Memory B cell (primary cell): Measurements from ENCODE around the gene IZUMO4.

Experiments used
- ATAC-seq: fragments of 150-1000 bp; cut with Tn5 transposase; 2 replicates; pipeline ENCODE4 v1.10.0; 2021; ENCODE audit warnings: low read depth, mild to moderate bottlenecking, moderate library complexity
- DNase-seq, 2 donors: peaks; one replicate each; pipeline ENCODE4 v3.0.0; 2022; ENCODE audit warnings: low spot score in 2 of 2
- H3K27ac Mint-ChIP-seq: one replicate; pipeline ENCODE4 v1.8.0; 2022; ENCODE audit warnings: mild to moderate bottlenecking, moderate library complexity, mixed read lengths
- H3K27me3 Mint-ChIP-seq: one replicate; pipeline ENCODE4 v1.8.0; 2022; ENCODE audit warnings: mixed read lengths
- H3K36me3 Mint-ChIP-seq: one replicate; pipeline ENCODE4 v1.8.0; 2022; ENCODE audit warnings: mild to moderate bottlenecking, mixed read lengths
- H3K4me1 Mint-ChIP-seq: one replicate; pipeline ENCODE4 v1.8.0; 2022; ENCODE audit warnings: mixed read lengths
- H3K4me3 Mint-ChIP-seq: one replicate; pipeline ENCODE4 v1.8.0; 2022; ENCODE audit warnings: mild to moderate bottlenecking, moderate library complexity, mixed read lengths
- H3K9me3 Mint-ChIP-seq: one replicate; pipeline ENCODE4 v1.8.0; 2022; ENCODE audit warnings: mixed read lengths

Gene IZUMO4

DNA sequence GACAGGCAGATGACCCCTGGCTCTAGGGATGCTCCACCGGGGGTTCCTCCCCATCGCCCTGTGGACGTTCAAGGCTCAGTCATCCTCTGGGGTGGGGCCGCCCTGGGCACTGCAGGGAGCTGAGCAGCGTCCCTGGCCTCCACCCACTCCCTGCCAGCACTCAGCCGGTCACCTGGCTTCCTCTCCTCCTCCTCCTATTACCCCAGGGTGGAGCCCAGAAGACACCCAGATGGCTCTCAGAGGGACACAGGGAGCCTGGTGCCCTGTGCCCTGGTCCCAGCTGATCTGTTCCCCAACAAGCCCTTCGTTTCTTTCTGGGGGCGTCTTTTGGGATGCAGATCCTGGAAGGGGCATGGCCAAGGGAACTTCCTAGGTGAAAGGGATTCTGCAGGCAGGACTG lies 42.0 kb upstream of the IZUMO4 start:
- peaks cover 3% of the 10 kb centered on the region for H3K36me3 Mint-ChIP-seq
- peak overlapping the region; percentile 99 for H3K27ac Mint-ChIP-seq
- H3K4me3 Mint-ChIP-seq = peak overlapping the region; percentile 14
- no peak for DNase-seq
- no peaks in the 10 kb centered on the region for H3K27me3 Mint-ChIP-seq
- no peak for ATAC-seq
- no peaks in the 10 kb centered on the region for H3K9me3 Mint-ChIP-seq
- peaks cover 35% of the 10 kb centered on the region for H3K4me1 Mint-ChIP-seq

- H3K27me3 Mint-ChIP-seq = no peaks in the 10 kb centered on the region
- peak overlapping the region; percentile 99 for H3K27ac Mint-ChIP-seq
- H3K4me3 Mint-ChIP-seq = peak overlapping the region; percentile 68
- H3K9me3 Mint-ChIP-seq = no peaks in the 10 kb centered on the region
- peaks cover 40% of the 10 kb centered on the region for H3K4me1 Mint-ChIP-seq
- ATAC-seq (no peak), DNase-seq (no peak)
- no peaks in the 10 kb centered on the region for H3K36me3 Mint-ChIP-seq
These were observed 40.5 kb upstream of the IZUMO4 start for GRCh38 chr19:2055931-2056836.

DNA sequence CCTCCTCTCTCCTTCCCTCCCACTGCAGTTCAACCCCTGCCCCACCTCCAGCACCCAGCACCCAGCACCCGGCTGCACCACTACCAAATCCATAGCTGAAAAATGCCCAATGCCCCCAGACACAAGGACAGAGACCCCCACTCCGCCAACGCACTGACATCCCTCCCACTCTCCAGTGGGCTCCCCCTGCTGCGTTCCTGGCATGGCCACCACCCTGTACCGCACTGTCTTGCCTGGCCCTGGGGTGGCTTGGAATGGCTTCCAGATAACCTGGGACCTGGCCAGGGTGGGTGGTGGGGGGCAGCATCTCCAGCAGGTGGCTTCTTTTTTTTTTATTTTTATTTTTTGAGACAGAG lies 39.9 kb upstream of the IZUMO4 start:
- DNase-seq (no peak), ATAC-seq (no peak)
- Mint-ChIP-seq H3K9me3 (no peaks in the 10 kb centered on the region), H3K27ac (peak overlapping the region; percentile 99), H3K4me1 (peaks cover 36% of the 10 kb centered on the region), H3K36me3 (no peaks in the 10 kb centered on the region), H3K27me3 (no peaks in the 10 kb centered on the region), H3K4me3 (peak overlapping the region; percentile 68)

DNA sequence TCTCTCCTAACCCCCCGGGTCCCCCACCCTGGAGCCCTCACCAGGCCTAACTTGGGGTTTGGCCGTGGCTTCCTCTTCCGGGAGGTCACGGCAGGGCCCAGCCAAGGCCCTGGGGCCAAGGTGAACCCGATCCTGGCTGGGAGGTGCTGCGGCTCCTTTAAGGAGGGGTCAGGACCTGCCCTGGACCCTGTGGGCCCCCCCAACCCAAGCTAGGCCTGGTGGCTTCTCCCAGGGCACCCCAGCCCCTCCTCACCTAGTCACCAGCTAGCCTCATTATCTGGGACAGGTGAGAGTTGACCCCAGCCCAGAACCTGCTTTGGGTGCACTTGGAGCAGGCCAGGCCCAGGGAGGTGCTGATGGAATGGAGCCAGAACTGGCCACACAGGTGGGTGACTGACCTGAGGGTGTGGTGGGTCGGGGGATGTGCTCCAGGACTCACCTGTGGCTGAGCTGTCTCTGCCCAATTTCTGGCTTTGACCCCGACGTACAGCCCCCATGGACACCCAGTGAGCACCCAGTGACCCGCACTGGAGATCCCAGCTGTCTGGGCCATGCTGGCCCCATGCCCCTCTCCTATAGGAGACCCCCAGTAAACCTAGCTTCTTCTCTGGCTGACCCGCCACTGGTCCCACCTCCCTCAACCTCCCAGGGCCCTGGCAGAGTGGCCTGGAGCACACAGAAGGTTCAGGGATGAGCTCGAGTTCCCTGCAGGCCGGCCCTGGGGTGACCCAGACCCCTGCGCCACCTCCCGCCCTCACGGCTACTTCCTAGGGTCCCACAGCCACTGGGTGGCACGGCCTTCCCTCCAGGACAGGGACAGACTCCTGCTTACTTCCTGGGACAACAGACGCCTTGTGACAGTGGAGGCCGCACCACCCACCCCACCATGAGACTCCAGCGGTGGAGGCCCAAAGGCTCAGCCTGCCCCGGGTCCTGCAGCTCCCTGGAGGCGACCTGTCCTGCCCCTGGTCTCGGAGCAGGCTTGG lies 38.9 kb upstream of the IZUMO4 start:
- peak overlapping the region; percentile 99 for H3K27ac Mint-ChIP-seq
- H3K4me3 Mint-ChIP-seq = peak overlapping the region; percentile 47

GRCh38 chr19:2058570-2059421 lies 37.9 kb upstream of the IZUMO4 start:
- Mint-ChIP-seq H3K4me1 (peaks cover 40% of the 10 kb centered on the region), H3K27ac (peak overlapping the region; percentile 99), H3K4me3 (peak overlapping the region; percentile 11), H3K36me3 (no peaks in the 10 kb centered on the region), H3K9me3 (no peaks in the 10 kb centered on the region), H3K27me3 (no peaks in the 10 kb centered on the region)
- DNase-seq = no peak
- ATAC-seq = no peak

More for the DNA sequence above, 38.9 kb upstream of the IZUMO4 start:
- Mint-ChIP-seq H3K36me3 (no peaks in the 10 kb centered on the region), H3K27me3 (no peaks in the 10 kb centered on the region), H3K9me3 (no peaks in the 10 kb centered on the region), H3K4me1 (peaks cover 37% of the 10 kb centered on the region)
- ATAC-seq = no peak
- DNase-seq = no peak

GRCh38 chr19:2059422-2060201 lies 37.1 kb upstream of the IZUMO4 start:
- H3K27me3 Mint-ChIP-seq = no peaks in the 10 kb centered on the region
- peak overlapping the region; percentile 89 for H3K4me3 Mint-ChIP-seq
- peaks cover 39% of the 10 kb centered on the region for H3K4me1 Mint-ChIP-seq
- H3K9me3 Mint-ChIP-seq = no peaks in the 10 kb centered on the region
- ATAC-seq (no peak), DNase-seq (no peak)
- H3K36me3 Mint-ChIP-seq = no peaks in the 10 kb centered on the region
- H3K27ac Mint-ChIP-seq = peak overlapping the region; percentile 99

GRCh38 chr19:2060884-2061494 lies 35.7 kb upstream of the IZUMO4 start:
- no peaks in the 10 kb centered on the region for H3K36me3 Mint-ChIP-seq
- DNase-seq (no peak), ATAC-seq (peak; percentile 53)
- no peaks in the 10 kb centered on the region for H3K27me3 Mint-ChIP-seq
- peak overlapping the region; percentile 89 for H3K4me3 Mint-ChIP-seq
- H3K9me3 Mint-ChIP-seq = no peaks in the 10 kb centered on the region
- H3K27ac Mint-ChIP-seq = peak overlapping the region; percentile 97
- peaks cover 31% of the 10 kb centered on the region for H3K4me1 Mint-ChIP-seq

GRCh38 chr19:2061495-2062388 lies 35.0 kb upstream of the IZUMO4 start:
- Mint-ChIP-seq H3K9me3 (no peaks in the 10 kb centered on the region), H3K36me3 (no peaks in the 10 kb centered on the region), H3K4me3 (peak overlapping the region; percentile 89), H3K27me3 (no peaks in the 10 kb centered on the region), H3K4me1 (peaks cover 24% of the 10 kb centered on the region), H3K27ac (peak overlapping the region; percentile 97)
- peak; percentile 100 for DNase-seq
- peak; percentile 83 for ATAC-seq

DNA sequence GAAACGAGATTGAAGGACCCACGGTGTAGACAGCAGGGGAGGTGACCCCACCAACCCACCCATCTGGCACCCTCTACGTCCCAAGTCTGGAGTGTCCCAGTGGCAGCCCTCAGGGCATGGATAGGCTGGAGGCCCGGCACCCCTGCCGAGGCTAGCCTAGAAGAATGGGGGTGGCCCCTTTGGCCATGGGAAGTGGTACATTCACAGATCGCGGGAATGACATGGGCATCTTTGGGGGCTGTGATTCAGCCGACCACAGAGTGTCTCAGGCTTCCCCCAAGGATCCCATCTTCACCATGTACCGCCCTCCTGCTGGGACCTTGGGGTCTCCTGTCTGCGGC lies 34.4 kb upstream of the IZUMO4 start:
- ATAC-seq (no peak), DNase-seq (no peak)
- H3K27me3 Mint-ChIP-seq = no peaks in the 10 kb centered on the region
- H3K4me1 Mint-ChIP-seq = peaks cover 22% of the 10 kb centered on the region
- peak overlapping the region; percentile 89 for H3K4me3 Mint-ChIP-seq
- H3K27ac Mint-ChIP-seq = peak overlapping the region; percentile 97
- no peaks in the 10 kb centered on the region for H3K9me3 Mint-ChIP-seq
- no peaks in the 10 kb centered on the region for H3K36me3 Mint-ChIP-seq

GRCh38 chr19:2062770-2063169 lies 33.9 kb upstream of the IZUMO4 start:
- ATAC-seq (no peak), DNase-seq (no peak)
- Mint-ChIP-seq H3K9me3 (no peaks in the 10 kb centered on the region), H3K4me3 (peak overlapping the region; percentile 89), H3K27me3 (no peaks in the 10 kb centered on the region), H3K27ac (peak overlapping the region; percentile 97), H3K36me3 (no peaks in the 10 kb centered on the region), H3K4me1 (peaks cover 25% of the 10 kb centered on the region)

DNA sequence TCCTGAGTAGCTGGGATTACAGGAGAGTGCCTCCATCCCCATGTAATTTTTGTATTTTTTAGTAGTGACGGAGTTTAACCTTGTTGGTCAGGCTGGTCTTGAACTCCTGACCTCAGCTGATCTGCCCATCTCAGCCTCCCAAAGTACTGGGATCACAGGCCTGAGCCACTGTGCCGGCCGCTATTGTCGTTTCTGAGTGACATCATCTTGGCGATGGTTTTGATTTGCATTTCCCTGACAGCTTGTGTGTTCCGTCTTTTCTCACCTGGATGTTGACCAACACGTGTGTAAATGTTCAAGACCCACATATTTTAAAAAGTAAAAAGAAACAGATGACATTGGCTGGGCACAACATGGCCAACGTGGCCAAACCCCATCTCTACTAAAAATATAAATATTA lies 32.9 kb upstream of the IZUMO4 start:
- peak overlapping the region; percentile 69 for H3K4me3 Mint-ChIP-seq
- no peaks in the 10 kb centered on the region for H3K9me3 Mint-ChIP-seq
- H3K4me1 Mint-ChIP-seq = peaks cover 31% of the 10 kb centered on the region
- H3K27ac Mint-ChIP-seq = peak overlapping the region; percentile 78
- ATAC-seq (no peak), DNase-seq (no peak)
- no peaks in the 10 kb centered on the region for H3K36me3 Mint-ChIP-seq
- no peaks in the 10 kb centered on the region for H3K27me3 Mint-ChIP-seq

GRCh38 chr19:2064395-2064787 lies 32.3 kb upstream of the IZUMO4 start:
- H3K4me1 Mint-ChIP-seq = peaks cover 35% of the 10 kb centered on the region
- no peak overlapping the region for H3K4me3 Mint-ChIP-seq
- DNase-seq (no peak), ATAC-seq (no peak)
- no peak overlapping the region for H3K27ac Mint-ChIP-seq
- no peaks in the 10 kb centered on the region for H3K36me3 Mint-ChIP-seq
- no peaks in the 10 kb centered on the region for H3K27me3 Mint-ChIP-seq
- no peaks in the 10 kb centered on the region for H3K9me3 Mint-ChIP-seq
